K562 (cell line): ENCODE measurements around the gene DYNLT2B. TPM values are rescaled to one million over a fixed set of nuclear protein-coding genes. Genes with fewer than 3 reads are reported as not detected.
A peak's percentile ranks its signal among the peaks of the same experiment; 100 is the strongest.
"Not testable (repeated sequence)": the region's sequence is repeated elsewhere in the genome, so short reads cannot be mapped to it uniquely, and the experiment has no call there.

Source experiments
- DDX20 ChIP-seq: fragments of 450-650 bp; IDR thresholded peaks from 2 replicates; pipeline ENCODE4 v1.6.1; 2016; ENCODE audit warnings: missing genetic modification characterization, low read depth, mild to moderate bottlenecking, missing compliant biosample characterization, moderate library complexity
- ETV1 ChIP-seq: fragments of 450-650 bp; conservative IDR thresholded peaks from 2 replicates; pipeline ENCODE4 v1.6.1; 2016; ENCODE audit warnings: missing genetic modification characterization, control low read depth, low read depth, missing compliant biosample characterization
- MEF2D ChIP-seq: conservative IDR thresholded peaks from 2 replicates; pipeline ENCODE4 v1.6.1; 2016; ENCODE audit warnings: low read depth, missing genetic modification characterization, missing compliant biosample characterization
- NR2C1 ChIP-seq, 2 experiments: fragments of 450-650 bp; IDR thresholded peaks; 2 replicates each; pipeline ENCODE4 v1.6.1; 2017; ENCODE audit warnings: mild to moderate bottlenecking in 2 of 2, antibody characterized with exemption in 1 of 2, inconsistent platforms in 1 of 2, missing compliant biosample characterization in 1 of 2, missing genetic modification characterization in 1 of 2
- NR4A1 ChIP-seq, 2 experiments: fragments of 250-450 bp in 1 of 2; fragments of 450-650 bp in 1 of 2; sonication (Bioruptor Pico) in 1 of 2; IDR thresholded peaks; 2 replicates each; pipeline versions ENCODE4 v1.4.0 to v1.6.1; 2016 to 2020; ENCODE audit warnings: mild to moderate bottlenecking in 2 of 2, missing compliant biosample characterization in 1 of 2, missing genetic modification characterization in 1 of 2, moderate library complexity in 1 of 2
- SMAD3 ChIP-seq: fragments of 450-650 bp; formaldehyde crosslinking; conservative IDR thresholded peaks from 2 replicates; pipeline ENCODE4 v1.4.0; 2020; ENCODE audit warnings: mild to moderate bottlenecking
- ZNF592 ChIP-seq: fragments of 450-650 bp; IDR thresholded peaks from 2 replicates; pipeline ENCODE4 v1.6.1; 2017; ENCODE audit warnings: antibody characterized with exemption, mild to moderate bottlenecking
- ZNF639 ChIP-seq, 2 experiments: fragments of 200-800 bp in 1 of 2; sonication (Bioruptor generic) in 1 of 2; sonication (generic) in 1 of 2; formaldehyde crosslinking in 1 of 2; IDR thresholded peaks in 1 of 2; conservative IDR thresholded peaks in 1 of 2; 2 replicates each; pipeline versions ENCODE4 v1.5.0 to v1.6.1; 2016 to 2020; ENCODE audit warnings: missing compliant biosample characterization in 1 of 2, missing genetic modification characterization in 1 of 2, missing genetic modification reagents in 1 of 2
- polyA plus RNA-seq, 8 experiments: library from polyadenylated mRNA; depleted of rRNA in 4 of 8; stranded (reverse) in 5 of 8; unstranded in 3 of 8; fragments of >200 nt; fragmentation: Nextera tagmentation in 2 of 8; fragmentation: Illumina TruSeq in 1 of 8; extraction: Ambion mirVana in 2 of 8; extraction: Trizol in 1 of 8; gene quantifications; 2 replicates each; pipeline versions ENCODE4 v1.2.1 to v1.2.3, GENCODE V29; 2011 to 2014; ENCODE audit warnings: inconsistent platforms in 1 of 8, missing spikeins in 1 of 8
- total RNA-seq, 7 experiments: library from RNA; depleted of rRNA in 6 of 7; stranded (reverse); fragments of >200 nt in 6 of 7; fragmentation: Illumina TruSeq in 2 of 7; extraction: Trizol in 2 of 7; gene quantifications; 2 replicates each; pipeline versions ENCODE4 v1.2.1 to v1.2.3, GENCODE V29; 2011 to 2021; ENCODE audit warnings: low replicate concordance in 1 of 7

The DYNLT2B gene
- total and polyA plus RNA-seq, 9 of the 15 experiments (the other 6 are each of a cell fraction or from before 2014, with no cell fraction given), result 6.5 to 19.9 (median 8.7) TPM

- TF ChIP-seq NR2C1 (IDR thresholded peaks at IDR 0.05); NR4A1 (CRISPR knock-in tag; IDR thresholded peaks at IDR 0.05): not testable (repeated sequence)
- peak; percentile 75 for TF ChIP-seq NR2C1 (tag; IDR thresholded peaks at IDR 0.05)
- TF ChIP-seq ETV1, result peak; percentile 6; the same call in 1 of the 2 replicates
- TF ChIP-seq NR4A1 (tag; IDR thresholded peaks at IDR 0.05), result peak; percentile 96
- TF ChIP-seq ZNF639 (CRISPR knock-in tag; conservative IDR thresholded peaks at IDR 0.05 in 1 of 2, IDR thresholded peaks at IDR 0.05 in 1 of 2), result peak in 1 of 2 experiments; percentile 57; a peak in 1 of 4 replicates
- peak; percentile 56; the same call in 1 of the 2 replicates for TF ChIP-seq DDX20
- peak; percentile 73 for TF ChIP-seq MEF2D (tag)
- TF ChIP-seq SMAD3 (CRISPR knock-in tag), result 0 out of 2 replicates have a peak, but pooled peaks have one; percentile 38
- TF ChIP-seq ZNF592, result peak; percentile 92
Measured at GRCh38 chr3:196302551-196302950, 15.5 kb downstream of the DYNLT2B start (continued).
